ENCODE results near the gene YOD1.

YOD1 gene

DNA sequence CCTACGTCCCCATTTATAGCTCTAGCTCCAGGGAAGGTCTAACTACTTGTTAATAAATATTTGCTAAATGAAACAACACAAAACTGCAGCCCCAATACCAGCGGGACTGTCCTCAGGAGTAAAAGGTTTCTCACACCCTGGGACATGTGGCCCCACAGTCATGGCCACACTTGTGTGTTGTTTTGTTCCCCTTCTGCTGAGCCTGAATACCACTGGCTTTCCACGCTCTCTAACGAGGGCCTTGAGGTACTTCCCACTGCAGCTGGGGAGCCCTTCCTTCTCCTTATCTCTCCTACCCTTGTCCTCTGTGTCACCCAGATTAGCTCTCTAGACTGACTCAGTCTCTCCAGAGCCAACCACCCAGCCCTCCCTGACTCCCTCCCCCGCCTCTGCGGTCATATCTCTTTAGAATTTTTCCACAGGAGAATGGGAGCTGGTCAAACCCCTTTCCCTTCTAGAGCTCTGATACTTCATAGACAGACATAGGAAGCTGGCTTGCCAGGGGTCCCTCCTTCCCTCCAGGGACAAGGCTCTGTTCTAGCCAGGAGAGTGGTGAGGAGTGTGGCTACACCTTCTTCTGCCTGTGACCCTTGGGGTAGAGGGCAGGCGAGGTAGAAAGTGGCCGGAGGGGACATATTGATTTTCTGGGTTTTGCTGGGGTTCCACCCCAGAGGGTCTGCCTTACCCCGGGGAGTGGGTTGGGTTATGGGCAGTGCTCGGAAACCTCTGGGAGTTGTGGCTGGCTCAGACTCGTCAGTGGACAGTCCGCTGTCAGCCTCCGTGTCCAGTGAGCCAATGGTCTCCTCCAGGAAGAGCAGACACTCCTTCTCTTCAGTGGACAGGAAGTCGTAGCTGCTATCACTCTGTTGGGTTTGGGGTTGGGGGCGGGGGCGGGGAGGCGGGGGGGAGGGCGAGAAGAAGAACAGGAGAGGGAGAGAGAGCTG is 26.5 kb downstream of the YOD1 start:
- DNase-seq: no peak

DNA sequence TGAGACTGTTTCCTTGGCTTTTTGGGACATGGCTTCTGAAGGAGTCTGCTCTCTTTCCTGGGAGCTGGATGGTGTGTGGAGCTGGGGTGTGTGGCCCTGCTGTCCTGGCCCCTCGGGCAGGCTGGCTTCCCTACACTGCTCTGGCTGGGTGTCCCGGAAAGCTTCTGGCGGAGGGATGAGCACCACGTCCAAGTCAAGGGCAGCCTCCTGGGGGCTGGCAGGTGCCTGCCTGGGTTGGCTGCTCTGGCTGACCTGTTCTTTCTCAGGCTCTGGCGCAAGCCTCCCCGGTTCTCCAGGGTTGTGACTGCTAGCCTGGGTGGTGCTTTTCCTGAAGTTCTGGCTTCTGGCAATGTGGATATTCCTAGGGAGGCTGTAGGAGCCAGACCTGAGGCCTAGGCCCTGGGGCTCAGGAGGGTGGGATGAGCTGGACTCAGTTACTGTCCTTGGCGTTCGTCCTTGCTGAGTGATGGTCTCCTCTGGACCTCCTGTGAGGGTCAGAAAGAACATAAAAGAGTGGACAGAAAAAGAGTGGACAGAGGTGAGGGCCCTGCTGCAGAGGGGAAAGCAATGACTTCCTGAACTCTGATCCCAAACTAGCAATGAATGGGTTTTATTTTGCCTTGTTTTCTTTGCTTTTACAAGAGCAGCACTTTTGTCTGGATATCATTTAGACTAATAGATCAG is 27.9 kb downstream of the YOD1 start:
- DNase-seq: no peak

DNA sequence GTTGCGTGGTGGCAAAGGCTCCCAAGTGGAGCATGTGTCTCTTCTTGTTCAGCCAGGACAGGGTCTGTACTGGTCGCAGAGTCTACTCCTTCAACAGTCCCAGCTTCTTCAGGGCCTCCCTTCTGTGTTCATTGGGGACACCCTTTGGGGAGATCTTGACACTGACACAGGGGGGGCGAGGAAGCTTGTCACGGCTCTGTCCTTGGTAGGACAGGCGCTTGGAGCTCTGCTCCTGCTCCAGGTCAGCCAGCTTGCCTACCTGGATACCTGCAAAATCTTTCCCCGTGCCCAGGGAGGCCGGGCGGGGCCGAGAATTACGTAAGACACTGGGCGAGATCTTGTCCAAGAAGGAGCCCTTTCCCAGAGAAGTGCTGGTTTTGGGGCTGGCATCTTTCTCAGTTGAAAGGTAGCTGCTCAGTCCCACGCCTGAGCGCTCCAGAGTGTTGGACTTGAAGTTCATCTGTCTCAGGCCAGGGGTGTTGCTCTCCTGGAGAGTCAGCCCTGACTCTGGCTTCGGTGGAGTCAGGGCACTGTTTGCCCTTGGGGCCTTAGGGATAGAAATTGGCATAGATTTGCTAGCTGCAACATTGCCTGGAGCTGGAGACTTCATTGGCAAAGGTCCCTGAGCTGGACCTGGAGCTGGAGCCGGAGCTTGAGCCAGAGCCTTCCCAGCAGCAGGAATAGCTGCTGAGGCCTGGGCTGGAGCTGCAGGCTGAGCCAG is 29.0 kb downstream of the YOD1 start:
- DNase-seq: no peak

DNA sequence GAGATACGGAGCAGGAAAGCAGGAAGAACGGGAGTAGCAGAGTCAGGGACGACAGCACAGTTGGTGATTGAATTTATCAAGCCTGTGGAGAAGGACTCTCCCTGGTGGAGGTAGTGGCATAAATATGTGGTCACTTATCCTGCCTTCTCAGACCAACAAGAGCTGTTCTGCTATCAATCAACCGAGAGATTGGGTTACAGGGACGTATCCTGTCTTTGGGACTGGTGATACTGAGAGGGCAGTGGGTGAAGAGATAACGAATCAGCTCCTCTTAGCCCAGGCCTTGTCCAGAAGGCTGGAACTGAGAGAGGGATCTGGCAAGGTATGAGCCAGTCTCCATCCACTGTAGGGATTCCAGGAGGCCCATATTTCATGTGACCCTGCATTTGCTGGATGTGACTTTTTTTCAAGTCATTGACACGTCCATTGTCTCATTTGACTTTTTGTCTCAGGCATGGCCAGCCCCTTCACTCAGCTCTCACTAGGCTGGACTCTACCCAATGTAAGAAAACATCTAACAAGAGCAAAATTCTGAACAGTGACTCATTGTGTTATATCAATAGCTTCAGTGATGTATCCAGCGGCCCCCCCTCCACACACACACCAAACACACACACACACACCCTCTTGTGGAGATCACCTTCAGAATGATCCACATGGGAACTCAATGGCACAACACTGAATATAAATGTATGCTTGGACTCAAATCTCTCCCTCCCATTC is 29.7 kb downstream of the YOD1 start:
- DNase-seq: no peak

DNA sequence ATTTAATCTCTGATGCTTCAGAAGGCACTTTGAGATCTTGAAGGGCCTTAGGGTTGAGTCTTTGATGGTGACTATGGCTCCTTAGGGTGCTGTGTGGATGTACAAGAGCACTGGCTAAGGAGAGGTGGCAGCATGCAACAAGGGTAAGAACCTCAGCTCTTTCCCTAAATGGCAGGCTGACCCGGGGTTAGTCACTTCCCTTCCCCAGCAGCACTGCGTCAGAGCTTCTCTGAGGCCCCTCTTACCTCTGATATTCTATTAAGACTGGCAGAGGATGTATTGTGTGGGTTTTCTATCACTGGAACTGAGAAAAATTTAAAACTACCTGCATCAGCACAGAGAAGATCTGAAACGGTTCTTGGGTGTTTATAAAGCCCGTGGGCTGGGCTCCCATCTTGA is 30.3 kb downstream of the YOD1 start:
- DNase-seq: no peak

DNA sequence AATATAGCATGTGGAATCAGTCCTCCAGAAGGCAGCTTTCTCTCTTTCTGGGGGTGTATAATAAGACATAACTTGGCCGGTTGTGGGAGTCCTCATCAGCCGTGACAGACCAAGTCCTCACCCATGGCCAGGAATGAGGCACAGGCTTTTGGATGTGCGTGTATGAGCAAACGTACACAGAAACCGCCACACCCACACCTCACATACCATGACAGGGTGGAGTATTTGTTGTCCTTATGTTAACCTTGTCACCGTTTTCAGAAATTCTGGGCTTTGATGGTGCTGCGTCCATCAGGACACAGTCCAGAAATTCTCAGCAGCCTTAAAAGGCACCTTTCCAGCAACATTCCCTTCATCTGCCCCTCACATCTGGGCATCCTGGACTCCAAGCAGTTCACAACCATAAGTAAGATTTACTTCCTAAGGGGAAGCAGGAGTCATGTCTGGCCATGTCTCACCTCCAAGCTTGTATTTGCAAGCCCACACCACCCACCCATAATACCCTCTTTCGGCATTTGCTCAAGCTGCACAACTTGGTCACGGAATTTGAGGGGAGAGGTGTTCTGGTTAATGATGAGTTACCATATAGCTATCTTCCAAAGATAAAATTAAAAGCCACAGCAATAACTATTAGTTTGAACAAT is 30.8 kb downstream of the YOD1 start:
- no peak for DNase-seq

DNA sequence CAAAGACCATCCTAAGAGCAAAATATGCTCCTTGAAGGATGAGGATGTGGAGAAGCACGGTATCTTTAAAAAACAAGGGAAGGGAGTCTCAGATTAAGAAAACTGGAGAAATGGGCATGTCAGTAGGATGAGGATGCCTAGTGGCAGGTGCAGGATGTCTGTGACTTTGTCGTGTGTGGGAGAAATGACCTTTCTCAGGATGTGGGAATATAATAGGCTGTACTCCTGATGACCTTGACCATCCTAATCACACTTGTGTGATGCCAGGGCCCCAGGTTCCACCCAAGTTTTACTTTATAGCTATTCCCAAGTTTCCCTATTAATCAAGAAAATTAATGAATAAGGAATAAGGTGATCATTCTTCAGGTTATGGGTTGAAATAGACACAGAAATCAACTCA is 31.3 kb downstream of the YOD1 start:
- no peak for DNase-seq

DNA sequence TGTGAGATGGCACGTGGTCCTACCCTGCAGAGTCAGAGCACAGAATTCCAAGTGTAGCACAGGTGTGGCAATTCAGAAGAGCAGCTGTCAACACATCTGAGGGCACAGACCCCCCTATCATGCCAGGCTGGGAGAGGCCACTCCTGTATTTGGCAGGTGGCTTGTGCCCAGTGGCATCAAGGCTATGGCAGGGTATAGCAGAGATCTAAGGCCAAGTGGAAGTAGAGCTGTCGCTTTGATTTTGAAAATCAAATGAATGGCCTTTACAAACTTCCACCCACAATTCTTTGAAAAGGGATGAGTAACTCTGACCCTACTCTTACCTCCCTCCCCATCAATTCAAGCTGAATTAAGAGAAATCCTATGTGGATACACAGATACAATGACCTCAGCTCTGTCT is 31.8 kb downstream of the YOD1 start:
- no peak for DNase-seq

DNA sequence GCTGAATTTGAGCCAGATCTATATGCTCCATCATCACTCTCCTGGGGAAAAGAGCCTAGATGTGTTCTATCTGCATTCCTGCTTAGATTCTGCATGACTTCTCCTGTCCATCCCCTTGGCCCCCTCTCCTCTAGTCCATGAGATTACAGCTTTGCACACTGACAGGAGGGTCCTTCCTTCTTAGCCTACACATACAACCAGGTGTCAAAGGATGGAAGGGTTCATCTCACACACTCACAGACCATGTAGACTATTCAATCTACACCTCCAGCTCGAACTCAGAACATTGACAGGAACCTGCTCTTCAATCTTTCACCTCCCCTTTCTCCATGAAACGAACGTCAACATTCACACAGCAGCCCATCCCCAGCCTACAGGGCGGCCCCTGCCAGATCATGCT is 32.3 kb downstream of the YOD1 start:
- DNase-seq: no peak

DNA sequence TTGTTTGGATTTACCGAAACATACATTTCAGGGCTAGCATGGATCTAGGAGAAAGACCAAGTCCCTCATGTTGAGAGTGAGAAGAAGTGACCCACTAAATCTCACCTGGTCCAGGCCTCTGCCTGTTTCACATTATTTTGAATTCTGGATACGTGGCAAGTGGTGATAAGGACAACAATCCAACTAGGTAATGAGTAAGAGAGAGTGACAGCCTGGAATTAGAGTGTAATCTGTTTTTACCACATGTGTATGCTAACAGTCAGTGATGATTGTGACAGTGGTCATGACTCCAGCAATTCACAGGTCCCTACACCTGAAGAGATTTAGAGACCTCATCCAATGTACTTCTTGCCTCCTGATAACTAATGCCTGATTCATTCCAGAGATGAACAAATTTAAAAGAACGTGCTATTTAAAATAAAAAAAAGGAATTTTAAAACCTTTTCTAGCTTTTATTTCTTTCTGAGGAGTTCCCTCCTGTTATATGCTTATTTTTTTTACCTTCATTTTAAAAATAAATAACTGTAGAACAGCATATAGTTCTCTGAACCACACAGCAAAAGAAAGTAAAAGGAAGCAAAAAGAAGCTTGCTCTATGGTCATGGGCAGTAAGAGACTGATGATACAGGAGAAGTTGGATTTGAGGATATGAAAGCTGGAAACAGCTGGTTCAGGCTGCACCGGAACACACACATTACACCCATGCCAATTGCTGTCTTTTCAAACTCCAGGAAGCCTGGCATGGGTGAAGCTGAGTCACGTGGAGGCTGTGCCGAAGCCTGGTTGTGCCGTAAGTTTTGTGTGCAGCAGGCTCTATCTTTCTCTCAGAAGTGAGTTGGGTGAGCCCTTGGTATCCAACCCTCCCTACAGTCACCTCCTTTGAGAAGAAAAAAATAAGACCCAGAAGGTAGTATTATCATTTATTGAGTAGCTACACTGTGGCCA is 33.1 kb downstream of the YOD1 start:
- DNase-seq: no peak

DNA sequence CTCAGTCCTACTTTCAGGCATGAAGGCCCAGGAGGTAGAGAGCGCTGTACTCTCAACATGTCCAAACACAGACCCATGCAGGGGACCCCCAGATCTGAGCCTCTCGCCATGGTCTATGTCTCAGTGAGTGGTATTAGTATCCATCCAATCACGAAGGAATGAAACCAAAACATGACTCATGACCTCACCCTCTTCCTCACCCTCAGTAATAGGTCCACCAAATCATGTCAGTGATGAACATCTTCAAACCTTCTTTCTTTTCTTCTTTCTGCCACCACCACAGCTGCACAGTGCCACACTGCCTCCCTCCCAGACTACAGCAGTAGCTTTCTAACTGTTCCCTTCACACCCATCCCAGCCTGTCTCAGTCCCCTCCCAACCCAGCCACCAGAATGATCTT is 35.2 kb downstream of the YOD1 start:
- no peak for DNase-seq

DNA sequence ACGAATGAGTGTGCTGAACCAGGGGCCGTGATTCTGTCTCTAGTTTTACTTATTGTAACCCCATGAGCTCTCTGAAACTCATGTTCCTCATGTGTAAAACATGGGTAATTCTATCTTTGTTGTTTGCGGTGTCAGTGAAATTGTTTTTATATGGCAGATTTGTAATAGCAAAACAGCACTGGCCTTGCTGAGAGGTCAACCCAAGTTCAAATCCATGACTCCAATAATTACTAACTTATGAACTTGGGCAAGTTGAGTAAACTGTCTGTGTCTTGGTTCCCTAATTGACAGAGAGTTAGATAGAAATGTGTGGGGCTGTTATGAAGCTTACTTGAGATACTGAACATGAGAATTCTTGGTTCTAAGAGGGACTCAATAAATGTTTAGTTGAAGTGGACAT is 36.3 kb downstream of the YOD1 start:
- no peak for DNase-seq

DNA sequence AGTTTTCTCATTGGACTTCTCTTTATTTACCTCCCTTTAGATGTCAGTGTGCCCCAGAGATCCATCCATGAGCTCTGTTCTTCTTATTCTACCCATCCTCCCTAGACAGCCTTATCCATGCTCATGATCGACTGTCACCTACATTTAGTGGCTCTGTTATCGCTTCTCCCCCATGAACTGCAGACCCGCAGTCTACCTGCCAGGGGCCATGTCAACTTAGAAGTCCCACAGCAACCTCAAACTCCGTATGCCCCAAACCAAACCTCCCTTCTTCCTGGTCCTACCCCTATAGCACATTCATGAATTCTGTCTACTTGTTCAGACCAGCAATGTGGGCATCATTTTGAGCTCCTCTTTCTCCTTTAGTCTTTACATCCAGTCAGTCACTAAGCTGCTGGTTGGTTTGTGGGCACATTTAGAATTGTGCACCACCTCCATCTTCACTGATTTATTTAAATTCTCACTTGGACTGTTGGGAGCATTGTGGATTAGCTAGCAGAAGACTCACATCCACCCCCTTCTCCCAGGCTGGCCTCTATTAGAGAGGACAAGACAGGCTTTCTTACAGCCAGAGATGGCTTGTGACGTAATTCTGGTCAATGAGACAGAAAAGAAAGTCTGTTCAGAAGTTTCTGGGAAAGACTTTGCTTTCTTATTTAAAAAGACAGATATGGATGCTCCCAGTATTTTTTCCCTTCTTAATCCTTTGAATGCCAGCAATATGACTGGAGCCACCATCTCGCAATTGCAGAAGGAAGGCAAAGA is 37.5 kb downstream of the YOD1 start:
- no peak for DNase-seq

DNA sequence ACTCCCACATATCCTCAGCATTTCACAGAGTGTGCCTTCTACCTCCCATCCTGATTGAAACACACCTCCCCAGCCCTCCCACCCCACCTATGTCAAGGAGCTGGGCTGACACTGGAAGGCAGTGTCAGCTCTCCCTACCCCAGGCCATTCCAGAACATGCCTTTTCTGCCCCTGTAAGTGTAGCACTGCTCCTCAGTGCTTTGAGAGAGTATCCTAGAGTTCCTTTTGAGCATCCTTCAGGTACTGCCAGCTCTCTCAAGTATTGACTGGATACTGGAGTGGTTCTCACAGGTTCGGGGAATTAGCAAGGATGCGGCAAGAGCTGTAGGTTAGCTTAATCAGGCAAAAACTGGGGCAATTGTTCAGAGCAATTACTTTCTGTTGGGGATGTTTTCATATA is 40.3 kb downstream of the YOD1 start:
- no peak for DNase-seq

DNA sequence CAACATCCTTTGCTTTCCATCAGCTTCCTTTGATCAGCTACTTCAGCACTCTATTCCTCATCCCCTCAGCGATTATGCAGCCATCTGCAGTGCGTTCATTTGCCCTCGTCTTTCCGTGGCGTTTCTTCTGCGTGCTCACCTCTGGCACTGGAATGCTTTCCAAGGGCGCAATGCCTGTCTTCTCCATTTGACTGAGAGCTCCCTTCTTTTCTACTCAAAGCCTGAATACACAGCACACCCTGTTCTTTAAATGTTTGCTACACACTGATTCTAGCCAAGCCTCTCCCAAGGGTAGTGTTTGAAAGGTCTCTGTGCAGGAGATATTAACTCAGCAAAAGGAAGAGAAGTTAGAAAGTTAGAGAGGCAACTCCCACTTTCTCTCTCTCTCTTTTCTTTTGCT is 41.1 kb downstream of the YOD1 start:
- no peak for DNase-seq

DNA sequence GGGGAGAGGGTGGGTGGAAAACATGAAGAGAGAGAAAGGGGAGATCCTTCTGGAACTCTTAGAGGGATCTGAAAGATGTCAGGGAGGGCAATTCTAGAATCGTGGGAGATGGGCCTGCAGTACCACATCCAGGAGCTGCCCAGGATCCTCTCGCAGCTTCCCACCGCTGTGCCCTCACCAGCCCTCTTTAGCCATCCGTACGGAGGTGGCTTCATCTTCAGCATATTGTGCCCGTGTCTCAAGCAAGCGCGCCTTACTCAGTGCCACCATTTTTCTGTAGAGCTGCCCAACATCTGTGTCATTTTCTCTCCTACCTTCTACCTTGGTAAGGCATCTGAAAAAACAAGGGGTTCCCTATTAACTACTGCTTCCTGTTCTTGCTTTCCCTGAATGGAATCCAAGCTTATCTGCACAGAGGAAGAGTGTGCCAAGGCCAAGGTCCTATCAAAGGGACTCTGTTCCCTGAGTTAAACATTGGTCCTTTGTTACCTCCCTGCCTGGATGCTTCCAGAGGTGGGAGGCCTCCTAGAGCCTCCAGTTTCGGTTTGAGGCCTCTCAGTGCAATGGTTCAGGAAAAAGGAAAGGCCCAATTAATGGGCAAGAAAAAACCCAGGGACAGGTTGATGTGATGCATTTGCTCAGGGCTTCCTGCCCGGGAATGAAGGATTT is 41.7 kb downstream of the YOD1 start:
- no peak for DNase-seq

DNA sequence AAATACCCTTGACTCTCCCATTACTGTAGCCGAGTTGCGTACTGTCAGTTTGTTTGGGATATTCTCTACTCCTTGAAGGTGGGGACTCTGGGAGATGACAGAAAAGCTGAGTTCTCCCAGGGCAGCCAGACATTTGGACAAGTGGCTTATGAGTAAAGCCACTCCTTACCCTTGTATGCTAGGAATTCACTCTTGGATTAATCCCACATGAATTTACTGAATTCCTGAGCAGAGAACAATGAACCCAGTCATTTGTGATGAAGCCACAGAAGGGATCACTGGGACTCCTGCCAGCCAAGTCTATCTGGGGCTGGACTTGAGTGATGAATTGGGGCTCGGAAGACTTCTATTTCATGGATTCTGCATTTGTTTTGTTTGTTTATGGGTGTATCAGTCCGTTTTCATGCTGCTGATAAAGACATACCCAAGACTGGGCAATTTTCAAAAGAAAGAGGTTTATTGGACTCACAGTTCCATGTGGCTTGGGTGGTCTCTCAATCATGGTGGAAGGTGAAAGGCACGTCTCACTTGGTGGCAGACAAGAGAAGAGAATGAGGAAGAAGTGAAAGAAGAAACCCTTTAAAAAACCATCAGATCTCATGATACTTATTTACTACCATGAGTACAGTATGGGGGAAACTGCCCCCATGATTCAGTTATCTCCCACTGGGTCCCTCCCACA is 43.5 kb downstream of the YOD1 start:
- no peak for DNase-seq

DNA sequence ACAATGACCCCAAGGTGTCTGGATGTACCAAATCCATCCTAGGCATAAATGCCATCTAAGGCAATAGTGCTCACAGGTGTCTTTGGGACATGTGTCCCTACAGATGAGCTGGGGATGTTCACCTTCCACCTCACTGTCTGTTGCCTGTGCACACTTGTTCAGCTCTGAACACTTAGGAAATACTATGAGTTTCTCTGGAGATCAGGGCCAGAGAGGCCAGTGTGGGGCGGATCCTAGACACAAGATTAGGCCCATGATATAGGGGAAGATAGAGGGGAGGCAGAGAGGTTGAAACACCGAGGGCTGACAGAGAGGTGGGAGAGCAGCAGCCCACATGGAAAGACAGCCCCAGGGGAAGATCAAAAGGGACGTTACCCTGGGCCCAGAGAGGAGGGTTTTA is 44.1 kb downstream of the YOD1 start:
- DNase-seq: no peak

DNA sequence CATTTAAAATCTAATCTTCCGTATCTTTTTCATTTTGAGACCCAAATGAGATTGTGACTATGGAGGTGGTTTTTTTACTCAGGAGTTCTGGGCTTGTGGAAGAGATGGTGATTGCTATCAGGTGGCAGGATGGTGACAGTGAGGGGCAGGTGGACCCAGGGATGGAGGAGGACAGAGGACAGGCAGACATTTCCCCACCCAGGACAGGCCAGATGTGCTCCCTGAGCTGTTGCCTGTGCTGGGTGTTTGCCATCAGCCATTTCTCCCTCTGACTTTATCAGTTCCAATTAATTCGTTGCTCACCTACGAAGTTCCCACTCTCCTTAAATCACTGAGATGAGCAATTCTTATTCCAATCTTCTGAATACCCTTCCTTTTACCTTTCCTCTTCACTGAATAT is 44.9 kb downstream of the YOD1 start:
- no peak for DNase-seq

Measured in stimulated activated naive CD4-positive, alpha-beta T cell (primary cell).